Body of pancreas (tissue), 4 donors: Measurements from ENCODE around the gene EYS.

Experiments
- POLR2A ChIP-seq, 3 donors: fragments of 450-650 bp; IDR thresholded peaks; one replicate each; pipeline ENCODE4 v1.6.1; 2016; ENCODE audit warnings: antibody characterized with exemption in 3 of 3, mild to moderate bottlenecking in 2 of 3
- TF ChIP-seq, protein P1 (sequence below), 7 experiments: fragments of 450-650 bp in 4 of 7; fragments of 200-600 bp in 3 of 7; sonication (generic) in 3 of 7; IDR thresholded peaks; one replicate each; pipeline ENCODE4 v1.5.1; 2016 to 2019; ENCODE audit warnings: antibody characterized with exemption in 7 of 7

DNA sequence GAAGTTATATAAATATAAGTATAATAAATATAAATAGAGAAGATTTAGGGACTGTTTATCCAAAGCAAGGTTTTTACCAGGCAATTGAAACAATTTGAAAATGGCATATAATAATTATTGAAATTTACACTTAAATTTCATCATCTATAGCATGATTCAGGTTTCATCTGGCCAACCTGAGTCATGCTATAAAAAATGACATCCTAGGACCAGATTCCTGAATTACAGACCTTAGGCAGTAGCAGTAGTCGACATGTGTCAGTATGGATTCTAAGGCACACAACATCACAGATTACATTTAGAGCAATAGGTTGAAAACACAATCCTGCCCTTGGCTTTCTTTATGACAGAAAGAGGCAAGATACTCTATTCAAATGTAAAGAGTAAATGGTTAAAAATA is 1479.2 kb downstream of the EYS start:
- TF ChIP-seq POLR2A (IDR thresholded peaks at IDR 0.05): no peak
- TF ChIP-seq, protein P1, sequence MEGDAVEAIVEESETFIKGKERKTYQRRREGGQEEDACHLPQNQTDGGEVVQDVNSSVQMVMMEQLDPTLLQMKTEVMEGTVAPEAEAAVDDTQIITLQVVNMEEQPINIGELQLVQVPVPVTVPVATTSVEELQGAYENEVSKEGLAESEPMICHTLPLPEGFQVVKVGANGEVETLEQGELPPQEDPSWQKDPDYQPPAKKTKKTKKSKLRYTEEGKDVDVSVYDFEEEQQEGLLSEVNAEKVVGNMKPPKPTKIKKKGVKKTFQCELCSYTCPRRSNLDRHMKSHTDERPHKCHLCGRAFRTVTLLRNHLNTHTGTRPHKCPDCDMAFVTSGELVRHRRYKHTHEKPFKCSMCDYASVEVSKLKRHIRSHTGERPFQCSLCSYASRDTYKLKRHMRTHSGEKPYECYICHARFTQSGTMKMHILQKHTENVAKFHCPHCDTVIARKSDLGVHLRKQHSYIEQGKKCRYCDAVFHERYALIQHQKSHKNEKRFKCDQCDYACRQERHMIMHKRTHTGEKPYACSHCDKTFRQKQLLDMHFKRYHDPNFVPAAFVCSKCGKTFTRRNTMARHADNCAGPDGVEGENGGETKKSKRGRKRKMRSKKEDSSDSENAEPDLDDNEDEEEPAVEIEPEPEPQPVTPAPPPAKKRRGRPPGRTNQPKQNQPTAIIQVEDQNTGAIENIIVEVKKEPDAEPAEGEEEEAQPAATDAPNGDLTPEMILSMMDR (IDR thresholded peaks at IDR 0.05): no peak
